A673 (cell line): ENCODE measurements around the gene TADA3.

Source experiments
- EZH2 ChIP-seq: fragments of 200-600 bp; sonication (generic); IDR thresholded peaks from 2 replicates; pipeline ENCODE4 v1.6.1; 2017; ENCODE audit warnings: borderline replicate concordance, low read depth, mild to moderate bottlenecking, mixed read lengths, antibody characterized with exemption, low read length; ENCODE audit not compliant: poor library complexity, severe bottlenecking
- TF ChIP-seq, protein P1 (sequence below): fragments of 300-800, 200-600 bp; sonication (generic); conservative IDR thresholded peaks from 2 replicates; pipeline ENCODE4 v1.5.1; 2017; ENCODE audit warnings: low read depth, mild to moderate bottlenecking, antibody characterized with exemption, low read length, moderate library complexity, mixed read lengths

- TF ChIP-seq, protein P1, sequence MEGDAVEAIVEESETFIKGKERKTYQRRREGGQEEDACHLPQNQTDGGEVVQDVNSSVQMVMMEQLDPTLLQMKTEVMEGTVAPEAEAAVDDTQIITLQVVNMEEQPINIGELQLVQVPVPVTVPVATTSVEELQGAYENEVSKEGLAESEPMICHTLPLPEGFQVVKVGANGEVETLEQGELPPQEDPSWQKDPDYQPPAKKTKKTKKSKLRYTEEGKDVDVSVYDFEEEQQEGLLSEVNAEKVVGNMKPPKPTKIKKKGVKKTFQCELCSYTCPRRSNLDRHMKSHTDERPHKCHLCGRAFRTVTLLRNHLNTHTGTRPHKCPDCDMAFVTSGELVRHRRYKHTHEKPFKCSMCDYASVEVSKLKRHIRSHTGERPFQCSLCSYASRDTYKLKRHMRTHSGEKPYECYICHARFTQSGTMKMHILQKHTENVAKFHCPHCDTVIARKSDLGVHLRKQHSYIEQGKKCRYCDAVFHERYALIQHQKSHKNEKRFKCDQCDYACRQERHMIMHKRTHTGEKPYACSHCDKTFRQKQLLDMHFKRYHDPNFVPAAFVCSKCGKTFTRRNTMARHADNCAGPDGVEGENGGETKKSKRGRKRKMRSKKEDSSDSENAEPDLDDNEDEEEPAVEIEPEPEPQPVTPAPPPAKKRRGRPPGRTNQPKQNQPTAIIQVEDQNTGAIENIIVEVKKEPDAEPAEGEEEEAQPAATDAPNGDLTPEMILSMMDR, result no peak
- TF ChIP-seq EZH2, result no peak
Measured at GRCh38 chr3:9806137-9806536, 13.9 kb upstream of the TADA3 start.
